Measurements from ENCODE around the gene MYOD1.

MYOD1 gene

GRCh38 chr11:17738151-17738973 lies 19.0 kb downstream of the MYOD1 start:
- TF ChIP-seq EZH2 (IDR thresholded peaks at IDR 0.05; ENCODE audit: borderline replicate concordance, low read length) = no peak
- TF ChIP-seq CTCF (IDR thresholded peaks at IDR 0.05; ENCODE audit: low read length) = no peak
- H3K4me3 ChIP-seq (ENCODE audit: low read depth, low read length, poor library complexity, severe bottlenecking) = no peak overlapping the region
- H4K20me1 ChIP-seq (ENCODE audit: insufficient read depth, low read length) = no peaks in the 10 kb centered on the region
- no peak overlapping the region for H3K27ac ChIP-seq (ENCODE audit: low read depth, low read length, poor library complexity, severe bottlenecking)
- H3K9ac ChIP-seq (ENCODE audit: low read length) = no peak overlapping the region
- no peaks in the 10 kb centered on the region for H3K79me2 ChIP-seq (ENCODE audit: insufficient read depth, low read length)
- H3K9me3 ChIP-seq (ENCODE audit: low read length) = no peaks in the 10 kb centered on the region
- no peak overlapping the region for H2AFZ ChIP-seq (ENCODE audit: low read length)
- H3K27me3 ChIP-seq (ENCODE audit: insufficient read depth, low read length) = no peaks in the 10 kb centered on the region
- no peak overlapping the region for H3K4me2 ChIP-seq (ENCODE audit: low read length)
- peaks cover 4% of the 10 kb centered on the region for H3K4me1 ChIP-seq (ENCODE audit: insufficient read depth, low read length, severe bottlenecking)
- no peaks in the 10 kb centered on the region for H3F3A ChIP-seq (ENCODE audit: insufficient read depth, low read length)
- H3K9me2 ChIP-seq (ENCODE audit: low read depth, low read length) = no peaks in the 10 kb centered on the region
- no peaks in the 10 kb centered on the region for H3K36me3 ChIP-seq (ENCODE audit: insufficient read depth, low read length)

- Histone ChIP-seq H2AFZ (ENCODE audit: low read length) (no peak overlapping the region), H3K79me2 (ENCODE audit: insufficient read depth, low read length) (no peaks in the 10 kb centered on the region), H3K27ac (ENCODE audit: low read depth, low read length, poor library complexity, severe bottlenecking) (no peak overlapping the region), H3K9me3 (ENCODE audit: low read length) (no peaks in the 10 kb centered on the region), H3K9ac (ENCODE audit: low read length) (no peak overlapping the region), H3K4me2 (ENCODE audit: low read length) (no peak overlapping the region), H3K36me3 (ENCODE audit: insufficient read depth, low read length) (no peaks in the 10 kb centered on the region), H4K20me1 (ENCODE audit: insufficient read depth, low read length) (no peaks in the 10 kb centered on the region), H3K4me1 (ENCODE audit: insufficient read depth, low read length, severe bottlenecking) (no peaks in the 10 kb centered on the region), H3F3A (ENCODE audit: insufficient read depth, low read length) (no peaks in the 10 kb centered on the region), H3K4me3 (ENCODE audit: low read depth, low read length, poor library complexity, severe bottlenecking) (no peak overlapping the region), H3K27me3 (ENCODE audit: insufficient read depth, low read length) (no peaks in the 10 kb centered on the region), H3K9me2 (ENCODE audit: low read depth, low read length) (no peaks in the 10 kb centered on the region)
- TF ChIP-seq CTCF (IDR thresholded peaks at IDR 0.05; ENCODE audit: low read length) (no peak), EZH2 (IDR thresholded peaks at IDR 0.05; ENCODE audit: borderline replicate concordance, low read length) (no peak)
Measured at GRCh38 chr11:17739945-17740338, 20.6 kb downstream of the MYOD1 start.

GRCh38 chr11:17740649-17741235 lies 21.4 kb downstream of the MYOD1 start:
- Histone ChIP-seq H3K9ac (ENCODE audit: low read length) (no peak overlapping the region), H3K4me3 (ENCODE audit: low read depth, low read length, poor library complexity, severe bottlenecking) (no peak overlapping the region), H3K27ac (ENCODE audit: low read depth, low read length, poor library complexity, severe bottlenecking) (no peak overlapping the region), H3K27me3 (ENCODE audit: insufficient read depth, low read length) (no peaks in the 10 kb centered on the region), H3K4me2 (ENCODE audit: low read length) (no peak overlapping the region), H4K20me1 (ENCODE audit: insufficient read depth, low read length) (no peaks in the 10 kb centered on the region), H3K36me3 (ENCODE audit: insufficient read depth, low read length) (no peaks in the 10 kb centered on the region), H3K4me1 (ENCODE audit: insufficient read depth, low read length, severe bottlenecking) (no peaks in the 10 kb centered on the region), H3K79me2 (ENCODE audit: insufficient read depth, low read length) (no peaks in the 10 kb centered on the region), H3K9me3 (ENCODE audit: low read length) (no peaks in the 10 kb centered on the region), H2AFZ (ENCODE audit: low read length) (no peak overlapping the region), H3F3A (ENCODE audit: insufficient read depth, low read length) (no peaks in the 10 kb centered on the region), H3K9me2 (ENCODE audit: low read depth, low read length) (no peaks in the 10 kb centered on the region)
- TF ChIP-seq CTCF (IDR thresholded peaks at IDR 0.05; ENCODE audit: low read length) (no peak), EZH2 (IDR thresholded peaks at IDR 0.05; ENCODE audit: borderline replicate concordance, low read length) (no peak)

Measured in OCI-LY1 (cell line).